ENCODE measurements around the gene TMEM63C. TPM values are rescaled to one million over a fixed set of nuclear protein-coding genes. Genes with fewer than 3 reads are reported as not detected.

TMEM63C gene
- total RNA-seq, 2 donors from 2014 or later, result 1.1 to 1.6 TPM

- no peak overlapping the region for H3K4me3 Mint-ChIP-seq
Measured at GRCh38 chr14:77143071-77143470, 38.5 kb upstream of the TMEM63C start.

GRCh38 chr14:77144412-77145115 is 37.0 kb upstream of the TMEM63C start:
- H3K27ac ChIP-seq (ENCODE audit: low read depth, low read length), result no peak overlapping the region
- peaks cover 39% of the 10 kb centered on the region for H3K4me1 Mint-ChIP-seq
- no peaks in the 10 kb centered on the region for H3K36me3 ChIP-seq (ENCODE audit: control insufficient read depth, insufficient read depth, low read length)
- H3K4me3 ChIP-seq (ENCODE audit: low read length), result no peak overlapping the region
- no peak for TF ChIP-seq CTCF (conservative IDR thresholded peaks at IDR 0.05)
- 83 to 87% methylated on average over 3 to 4 of the region's 4 CpGs for WGBS, 2 experiments (ENCODE audit: insufficient coverage in 1 of 2, insufficient read length in 1 of 2)
- H3K4me3 Mint-ChIP-seq, result no peak overlapping the region
- no peaks in the 10 kb centered on the region for H3K9me3 Mint-ChIP-seq
- H3K9me3 ChIP-seq (ENCODE audit: control insufficient read depth, low read length), result no peaks in the 10 kb centered on the region
- peak; percentile 34 for DNase-seq
- H3K27me3 ChIP-seq (ENCODE audit: control insufficient read depth, insufficient read depth, low read length, poor library complexity, severe bottlenecking), result peaks cover 70% of the 10 kb centered on the region
- peaks cover 74% of the 10 kb centered on the region for H3K27me3 Mint-ChIP-seq (ENCODE audit: insufficient read depth)
- no peaks in the 10 kb centered on the region for H3K36me3 Mint-ChIP-seq (ENCODE audit: low read depth)
- peaks cover 8% of the 10 kb centered on the region for H3K4me1 ChIP-seq (ENCODE audit: control insufficient read depth, insufficient read depth, low read length)
- H3K27ac Mint-ChIP-seq, result no peak overlapping the region
- H3K9ac ChIP-seq (ENCODE audit: extremely low read depth, low read length, poor library complexity, severe bottlenecking), result no peak overlapping the region

More at GRCh38 chr14:77143071-77143470, 38.5 kb upstream of the TMEM63C start:
- 14 to 34% methylated on average over 2 to 4 of the region's 4 CpGs for WGBS, 2 experiments (ENCODE audit: insufficient coverage in 1 of 2, insufficient read length in 1 of 2)
- Histone ChIP-seq H3K9me3 (ENCODE audit: control insufficient read depth, low read length) (no peaks in the 10 kb centered on the region), H3K9ac (ENCODE audit: extremely low read depth, low read length, poor library complexity, severe bottlenecking) (no peak overlapping the region), H3K4me1 (ENCODE audit: control insufficient read depth, insufficient read depth, low read length) (peaks cover 8% of the 10 kb centered on the region), H3K4me3 (ENCODE audit: low read length) (no peak overlapping the region), H3K27ac (ENCODE audit: low read depth, low read length) (peak overlapping the region; percentile 59), H3K36me3 (ENCODE audit: control insufficient read depth, insufficient read depth, low read length) (no peaks in the 10 kb centered on the region), H3K27me3 (ENCODE audit: control insufficient read depth, insufficient read depth, low read length, poor library complexity, severe bottlenecking) (peaks cover 83% of the 10 kb centered on the region)
- DNase-seq, result no peak
- H3K36me3 Mint-ChIP-seq (ENCODE audit: low read depth), result no peaks in the 10 kb centered on the region
- peak; percentile 36 for TF ChIP-seq CTCF (conservative IDR thresholded peaks at IDR 0.05)
- H3K9me3 Mint-ChIP-seq, result no peaks in the 10 kb centered on the region
- H3K27ac Mint-ChIP-seq, result no peak overlapping the region
- H3K4me1 Mint-ChIP-seq, result peaks cover 39% of the 10 kb centered on the region
- peaks cover 84% of the 10 kb centered on the region for H3K27me3 Mint-ChIP-seq (ENCODE audit: insufficient read depth)

- 48 to 50% methylated on average over 7 to 10 of the region's 10 CpGs for WGBS, 2 experiments (ENCODE audit: insufficient coverage in 1 of 2, insufficient read length in 1 of 2)
- peaks cover 31% of the 10 kb centered on the region for H3K4me1 Mint-ChIP-seq
- DNase-seq, result peak; percentile 46
- H3K27ac ChIP-seq (ENCODE audit: low read depth, low read length), result no peak overlapping the region
- peaks cover 56% of the 10 kb centered on the region for H3K27me3 ChIP-seq (ENCODE audit: control insufficient read depth, insufficient read depth, low read length, poor library complexity, severe bottlenecking)
- no peak overlapping the region for H3K27ac Mint-ChIP-seq
- no peak overlapping the region for H3K4me3 ChIP-seq (ENCODE audit: low read length)
- H3K9ac ChIP-seq (ENCODE audit: extremely low read depth, low read length, poor library complexity, severe bottlenecking), result no peak overlapping the region
- TF ChIP-seq CTCF (conservative IDR thresholded peaks at IDR 0.05), result no peak
- H3K27me3 Mint-ChIP-seq (ENCODE audit: insufficient read depth), result peaks cover 62% of the 10 kb centered on the region
- H3K4me3 Mint-ChIP-seq, result no peak overlapping the region
- no peaks in the 10 kb centered on the region for H3K9me3 ChIP-seq (ENCODE audit: control insufficient read depth, low read length)
- no peaks in the 10 kb centered on the region for H3K36me3 Mint-ChIP-seq (ENCODE audit: low read depth)
- peaks cover 8% of the 10 kb centered on the region for H3K4me1 ChIP-seq (ENCODE audit: control insufficient read depth, insufficient read depth, low read length)
- H3K36me3 ChIP-seq (ENCODE audit: control insufficient read depth, insufficient read depth, low read length), result no peaks in the 10 kb centered on the region
- H3K9me3 Mint-ChIP-seq, result no peaks in the 10 kb centered on the region
Measured at GRCh38 chr14:77145975-77146740, 35.4 kb upstream of the TMEM63C start.

All from endodermal cell (in vitro differentiated cells).